OCI-LY3 (cell line): Measurements from ENCODE around the gene GRAMD1A.

Experiments
- EZH2phosphoT487 ChIP-seq: fragments of 200-600 bp; shearing (Covaris generic); IDR thresholded peaks from 2 replicates; pipeline ENCODE4 v1.6.1; 2018; ENCODE audit warnings: antibody characterized with exemption, mixed run types, low read depth
- TF ChIP-seq, protein P1 (sequence below): fragments of 200-600, 300-600 bp; sonication (generic); IDR thresholded peaks from 2 replicates; pipeline ENCODE4 v1.5.1; 2014; ENCODE audit warnings: antibody characterized with exemption, low read length, low read depth

DNA sequence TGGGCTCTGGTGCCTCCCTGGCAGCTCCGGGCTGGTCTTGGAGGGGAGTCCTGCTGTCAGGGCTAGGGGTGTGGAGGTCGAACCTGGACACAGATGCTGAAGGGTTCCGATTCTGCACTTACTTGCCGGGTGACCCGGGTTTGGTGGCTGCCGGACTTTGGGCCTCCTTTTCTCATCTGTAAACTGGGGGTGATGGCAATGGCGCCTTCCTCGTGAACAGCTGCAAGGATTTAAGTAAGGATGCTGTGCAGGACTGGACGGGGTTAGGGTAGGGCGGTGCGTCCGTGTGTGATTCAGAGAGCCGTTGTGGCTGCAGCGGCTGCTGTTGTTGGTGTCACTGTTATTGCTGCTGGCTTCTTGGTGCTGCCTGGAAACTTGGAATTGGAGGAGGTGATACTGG is 43.8 kb downstream of the GRAMD1A start:
- TF ChIP-seq, protein P1, sequence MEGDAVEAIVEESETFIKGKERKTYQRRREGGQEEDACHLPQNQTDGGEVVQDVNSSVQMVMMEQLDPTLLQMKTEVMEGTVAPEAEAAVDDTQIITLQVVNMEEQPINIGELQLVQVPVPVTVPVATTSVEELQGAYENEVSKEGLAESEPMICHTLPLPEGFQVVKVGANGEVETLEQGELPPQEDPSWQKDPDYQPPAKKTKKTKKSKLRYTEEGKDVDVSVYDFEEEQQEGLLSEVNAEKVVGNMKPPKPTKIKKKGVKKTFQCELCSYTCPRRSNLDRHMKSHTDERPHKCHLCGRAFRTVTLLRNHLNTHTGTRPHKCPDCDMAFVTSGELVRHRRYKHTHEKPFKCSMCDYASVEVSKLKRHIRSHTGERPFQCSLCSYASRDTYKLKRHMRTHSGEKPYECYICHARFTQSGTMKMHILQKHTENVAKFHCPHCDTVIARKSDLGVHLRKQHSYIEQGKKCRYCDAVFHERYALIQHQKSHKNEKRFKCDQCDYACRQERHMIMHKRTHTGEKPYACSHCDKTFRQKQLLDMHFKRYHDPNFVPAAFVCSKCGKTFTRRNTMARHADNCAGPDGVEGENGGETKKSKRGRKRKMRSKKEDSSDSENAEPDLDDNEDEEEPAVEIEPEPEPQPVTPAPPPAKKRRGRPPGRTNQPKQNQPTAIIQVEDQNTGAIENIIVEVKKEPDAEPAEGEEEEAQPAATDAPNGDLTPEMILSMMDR = no peak
- no peak for TF ChIP-seq EZH2phosphoT487
